HL-60/S4 (cell line): Measurements from ENCODE around the gene ZNF341.

Experiments used
- in situ Hi-C: fragments of 300-500 bp; cut with MboI; formaldehyde crosslinking; loops from 2 replicates; pipeline ENCODE4 v1.14.3; 2022; ENCODE audit warnings: low sequenced_read_pairs

Gene ZNF341

GRCh38 chr20:33839591-33839990 lies 107.8 kb downstream of the ZNF341 start:
- in situ Hi-C loops = no loop called here

DNA sequence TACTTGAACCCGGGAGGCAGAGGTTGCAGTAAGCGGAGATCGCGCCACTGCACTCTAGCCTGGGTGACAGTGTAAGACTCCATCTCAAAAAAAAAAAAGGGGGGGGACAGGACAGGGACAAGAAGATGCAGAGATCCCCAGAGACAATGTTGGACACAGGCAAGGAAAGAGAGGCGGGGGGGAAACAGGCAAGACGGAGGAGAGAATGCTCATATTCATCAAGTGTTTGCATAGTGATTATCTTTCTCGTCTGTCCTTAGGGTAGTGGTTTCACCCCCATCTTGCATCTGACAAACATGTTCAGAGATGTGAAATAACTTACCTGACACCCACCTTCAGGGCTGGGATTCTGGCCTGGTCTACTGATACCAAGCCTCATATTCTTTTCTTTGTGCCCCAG lies 108.4 kb downstream of the ZNF341 start:
- in situ Hi-C loops = no loop called here

GRCh38 chr20:33840759-33841435 lies 109.1 kb downstream of the ZNF341 start:
- in situ Hi-C loops = no loop called here

DNA sequence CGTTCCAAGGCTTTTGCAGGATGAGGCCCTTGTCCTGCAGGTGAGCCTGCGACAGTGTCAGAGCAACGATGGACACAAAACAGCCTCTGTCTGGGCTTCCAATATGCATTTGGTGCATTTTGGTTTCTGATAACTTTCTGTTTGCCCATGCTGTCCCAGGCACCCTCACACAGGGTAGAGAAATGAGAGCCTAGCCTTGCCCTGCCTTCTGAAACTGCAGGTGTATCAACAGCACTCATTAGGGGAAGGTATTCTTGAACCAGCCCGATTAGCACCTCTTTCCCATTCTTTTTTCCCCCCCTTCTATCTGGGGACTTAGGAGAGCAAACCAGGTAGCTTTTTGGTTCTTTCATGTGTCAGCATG lies 109.6 kb downstream of the ZNF341 start:
- in situ Hi-C loops = no loop called here
